22Rv1 (cell line): Measurements from ENCODE around the gene TTC7B.

Source experiments
- ZFX ChIP-seq: fragments of 450-650 bp; IDR thresholded peaks from 2 replicates; pipeline ENCODE4 v1.6.1; 2017; ENCODE audit warnings: antibody characterized with exemption, borderline replicate concordance
- TF ChIP-seq, protein P1 (sequence below): fragments of 450-650 bp; IDR thresholded peaks from 2 replicates; pipeline ENCODE4 v1.5.1; 2017; ENCODE audit warnings: mild to moderate bottlenecking

DNA sequence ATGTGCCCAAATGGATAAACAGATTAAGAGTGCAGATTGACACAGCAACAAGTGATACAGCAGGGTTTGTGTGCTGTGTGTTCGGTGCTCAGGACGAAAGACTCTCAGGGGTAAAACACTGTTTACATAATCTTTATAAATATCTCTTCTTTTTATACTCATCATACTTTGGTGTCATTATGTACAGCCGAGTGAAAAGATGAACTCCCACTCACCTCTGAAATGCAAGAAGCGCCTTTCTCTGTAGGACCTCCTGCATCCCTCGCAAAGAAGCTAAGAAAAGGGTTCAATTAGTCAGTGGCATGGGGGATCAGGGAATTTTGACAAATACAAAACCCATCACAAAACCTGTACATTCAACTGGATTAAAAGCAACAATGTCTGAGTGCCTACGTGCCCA, 163.6 kb downstream of the TTC7B start:
- TF ChIP-seq, protein P1, sequence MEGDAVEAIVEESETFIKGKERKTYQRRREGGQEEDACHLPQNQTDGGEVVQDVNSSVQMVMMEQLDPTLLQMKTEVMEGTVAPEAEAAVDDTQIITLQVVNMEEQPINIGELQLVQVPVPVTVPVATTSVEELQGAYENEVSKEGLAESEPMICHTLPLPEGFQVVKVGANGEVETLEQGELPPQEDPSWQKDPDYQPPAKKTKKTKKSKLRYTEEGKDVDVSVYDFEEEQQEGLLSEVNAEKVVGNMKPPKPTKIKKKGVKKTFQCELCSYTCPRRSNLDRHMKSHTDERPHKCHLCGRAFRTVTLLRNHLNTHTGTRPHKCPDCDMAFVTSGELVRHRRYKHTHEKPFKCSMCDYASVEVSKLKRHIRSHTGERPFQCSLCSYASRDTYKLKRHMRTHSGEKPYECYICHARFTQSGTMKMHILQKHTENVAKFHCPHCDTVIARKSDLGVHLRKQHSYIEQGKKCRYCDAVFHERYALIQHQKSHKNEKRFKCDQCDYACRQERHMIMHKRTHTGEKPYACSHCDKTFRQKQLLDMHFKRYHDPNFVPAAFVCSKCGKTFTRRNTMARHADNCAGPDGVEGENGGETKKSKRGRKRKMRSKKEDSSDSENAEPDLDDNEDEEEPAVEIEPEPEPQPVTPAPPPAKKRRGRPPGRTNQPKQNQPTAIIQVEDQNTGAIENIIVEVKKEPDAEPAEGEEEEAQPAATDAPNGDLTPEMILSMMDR = no peak
- TF ChIP-seq ZFX = no peak
